HG03045 (cell line): Measurements from ENCODE around the gene CAPN9.
"Not testable (repeated sequence)": the region's sequence is repeated elsewhere in the genome, so short reads cannot be mapped to it uniquely, and the experiment has no call there.

ENCODE experiments used
- ATAC-seq: cut with Tn5 transposase; IDR thresholded peaks from one replicate; pipeline ENCODE4 v1.9.1; 2021; ENCODE audit warnings: mild to moderate bottlenecking, moderate library complexity; ENCODE audit not compliant: unreplicated experiment

CAPN9 gene

GRCh38 chr1:230767859-230768612 lies 20.8 kb downstream of the CAPN9 start:
- ATAC-seq = not testable (repeated sequence)

GRCh38 chr1:230768903-230769570 lies 21.8 kb downstream of the CAPN9 start:
- no peak for ATAC-seq

DNA sequence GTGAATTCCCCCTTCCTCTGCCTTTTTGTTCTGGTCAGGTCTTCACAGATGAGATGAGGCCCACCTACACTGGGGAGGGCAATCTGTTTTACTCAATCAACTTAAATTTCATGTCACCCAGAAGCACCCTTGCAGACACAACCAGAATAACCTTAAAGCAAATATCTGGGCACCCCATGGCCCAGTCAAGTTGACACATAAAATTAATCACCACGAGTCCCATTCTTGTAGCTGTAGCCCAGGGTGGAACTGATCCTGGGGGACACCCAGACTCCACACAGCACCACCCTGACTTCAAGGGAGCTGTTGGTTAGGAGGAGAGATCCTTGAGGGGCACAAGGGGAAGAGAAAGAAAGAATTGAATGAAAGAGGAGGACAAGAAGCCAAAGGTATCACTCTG lies 23.1 kb downstream of the CAPN9 start:
- no peak for ATAC-seq

DNA sequence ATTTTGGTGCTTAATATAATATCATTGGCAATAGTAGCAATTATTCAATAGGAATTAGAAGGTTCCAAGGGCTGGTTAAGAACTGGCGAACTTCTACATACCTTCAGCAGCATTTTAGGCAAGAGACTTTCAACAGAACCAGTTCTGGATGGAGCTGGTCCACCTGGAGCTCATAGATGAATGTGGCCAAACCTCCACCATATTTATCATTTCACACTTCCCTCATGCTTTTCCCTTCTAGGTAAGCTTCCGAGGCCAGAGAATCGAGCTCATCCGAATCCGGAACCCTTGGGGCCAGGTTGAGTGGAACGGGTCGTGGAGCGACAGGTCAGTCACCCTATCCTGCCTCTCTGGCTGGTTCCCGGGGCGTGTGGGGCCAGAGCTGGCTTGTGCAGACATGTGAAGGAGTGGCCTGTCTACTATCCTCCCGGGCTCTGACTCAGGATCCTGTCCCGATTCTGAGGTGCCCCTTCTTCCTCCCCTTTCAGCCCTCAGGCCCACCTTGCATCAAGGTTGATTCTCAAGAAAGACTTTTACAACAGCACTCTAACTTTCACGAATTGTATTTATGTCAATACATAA lies 24.7 kb downstream of the CAPN9 start:
- ATAC-seq = no peak

DNA sequence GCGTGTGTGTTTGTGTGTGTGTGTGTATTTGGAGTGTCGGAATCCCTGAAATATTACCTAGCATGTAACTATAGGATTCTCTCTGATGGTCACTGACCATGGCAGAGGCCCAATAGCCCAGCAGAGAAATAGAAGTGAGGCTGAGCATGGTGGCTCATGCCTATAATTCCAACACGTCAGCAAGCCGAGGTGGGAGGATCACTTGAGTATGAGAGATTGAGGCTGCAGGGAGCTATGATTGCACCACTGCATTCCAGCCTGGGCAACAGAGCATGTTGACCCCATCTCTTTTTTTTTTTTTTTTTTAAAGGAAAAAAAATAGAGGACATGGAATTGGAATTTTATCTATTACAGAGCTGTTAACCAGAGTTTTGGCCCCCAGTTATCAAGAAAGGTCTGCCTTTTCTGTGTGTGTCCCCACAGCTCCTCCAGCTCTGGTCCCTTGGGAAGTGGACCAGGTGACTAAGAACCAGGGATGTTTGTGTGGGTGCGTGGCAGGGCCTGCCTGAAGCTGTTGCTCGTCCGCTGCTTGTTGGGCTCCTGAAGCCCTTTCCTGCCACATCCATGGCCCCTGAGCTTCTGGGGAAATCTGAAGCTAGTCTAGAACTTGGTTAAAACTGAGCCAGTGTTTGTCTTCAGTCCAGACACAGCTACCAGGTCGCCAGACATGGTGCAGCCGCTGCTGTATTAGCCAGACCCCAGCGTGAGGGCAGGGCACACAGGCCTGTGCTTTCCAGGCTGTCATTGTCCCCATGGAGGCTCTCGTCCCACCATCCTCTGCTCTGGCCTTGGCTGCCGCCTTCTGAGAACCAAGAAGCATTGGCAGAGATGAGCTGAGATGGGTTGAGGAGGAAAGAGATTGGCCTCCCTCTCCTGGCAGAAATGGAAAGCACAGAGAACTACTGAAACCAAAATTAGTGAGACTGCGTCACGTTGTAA lies 25.5 kb downstream of the CAPN9 start:
- ATAC-seq = no peak

GRCh38 chr1:230773396-230774033 lies 26.3 kb downstream of the CAPN9 start:
- no peak for ATAC-seq

DNA sequence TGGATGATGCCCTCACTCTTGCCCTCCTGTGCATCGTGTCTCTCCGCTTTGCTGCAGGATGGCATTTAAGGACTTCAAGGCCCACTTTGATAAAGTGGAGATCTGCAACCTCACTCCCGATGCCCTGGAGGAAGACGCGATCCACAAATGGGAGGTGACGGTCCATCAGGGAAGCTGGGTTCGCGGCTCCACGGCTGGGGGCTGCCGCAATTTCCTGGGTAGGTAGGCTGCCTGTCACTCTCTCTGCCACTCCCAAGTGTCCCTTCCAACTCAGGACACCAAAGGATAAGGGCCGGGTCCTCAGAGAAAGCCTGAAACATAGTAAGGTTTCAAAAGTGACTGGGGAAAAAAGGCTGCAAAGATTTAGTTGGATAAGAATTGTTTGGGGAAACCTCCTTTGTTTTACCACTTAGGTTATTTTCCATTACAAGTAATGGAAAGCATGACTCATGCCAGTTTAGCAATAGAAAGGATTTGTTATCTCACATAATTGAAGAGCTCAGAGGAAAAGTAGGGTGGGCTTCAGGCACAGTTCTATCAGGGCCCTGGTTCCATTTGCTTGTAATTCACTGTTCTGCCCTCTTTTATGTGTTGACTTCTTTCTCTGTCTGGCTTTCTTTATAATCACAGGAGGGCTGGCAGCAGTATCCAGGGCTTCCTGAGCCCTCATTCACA lies 31.9 kb downstream of the CAPN9 start:
- no peak for ATAC-seq

GRCh38 chr1:230781131-230781530 lies 33.9 kb downstream of the CAPN9 start:
- ATAC-seq = no peak

GRCh38 chr1:230781594-230781993 lies 34.4 kb downstream of the CAPN9 start:
- ATAC-seq = no peak

DNA sequence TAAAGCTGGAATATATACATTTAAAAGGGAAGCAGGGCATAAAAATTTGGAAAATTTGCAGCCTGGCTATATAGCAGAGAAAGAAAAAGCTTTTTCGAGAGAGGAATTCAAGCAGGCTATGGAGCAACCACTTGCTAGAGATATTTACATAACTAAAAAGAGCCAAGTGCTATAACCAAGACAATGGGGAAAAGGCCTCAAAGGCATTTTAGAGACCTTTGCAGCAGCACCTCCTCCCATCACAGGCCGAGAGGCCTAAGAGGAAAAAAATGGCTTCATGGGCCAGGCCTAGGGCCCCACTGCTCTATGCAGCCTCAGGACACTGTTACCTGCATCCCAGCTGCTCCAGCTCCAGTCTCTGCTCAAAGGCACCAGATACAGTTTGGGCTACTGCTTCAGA lies 37.0 kb downstream of the CAPN9 start:
- ATAC-seq = no peak

DNA sequence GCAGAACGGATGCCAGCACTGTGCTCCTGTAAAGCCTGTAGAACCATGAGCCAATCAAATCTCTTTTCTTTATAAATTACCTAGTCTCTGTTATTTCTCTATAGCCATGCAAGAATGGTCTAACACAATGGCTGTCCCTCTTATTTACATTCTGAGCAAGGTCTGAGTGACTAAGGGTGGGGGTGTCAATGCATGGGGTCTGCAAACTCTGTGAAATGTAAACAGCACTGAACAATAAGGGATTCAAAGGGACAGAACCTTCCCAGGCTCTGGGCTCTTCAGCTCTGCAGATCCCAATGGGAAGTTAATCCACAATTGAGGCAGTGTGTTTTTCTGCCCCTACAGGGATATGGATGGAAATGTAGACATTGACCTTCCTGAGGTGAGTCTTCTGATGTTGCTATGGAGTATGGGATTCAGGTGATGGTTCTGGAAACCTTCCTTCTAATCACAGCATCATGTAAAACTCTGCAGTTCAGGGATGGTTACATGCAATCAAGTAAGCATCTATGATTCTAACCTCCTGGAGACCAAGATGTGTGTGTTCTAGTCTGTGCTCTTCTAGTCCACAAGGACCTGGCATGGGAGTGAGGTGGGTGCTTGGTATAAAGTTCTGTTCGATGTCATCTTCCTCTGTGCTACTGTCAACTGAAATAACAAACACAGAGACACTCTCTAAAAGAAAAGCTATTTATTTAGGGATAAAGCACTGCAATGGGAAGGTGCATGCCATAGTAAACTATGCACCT lies 38.6 kb downstream of the CAPN9 start:
- no peak for ATAC-seq

- no peak for ATAC-seq
Measured at GRCh38 chr1:230786385-230786753, 39.2 kb downstream of the CAPN9 start.

DNA sequence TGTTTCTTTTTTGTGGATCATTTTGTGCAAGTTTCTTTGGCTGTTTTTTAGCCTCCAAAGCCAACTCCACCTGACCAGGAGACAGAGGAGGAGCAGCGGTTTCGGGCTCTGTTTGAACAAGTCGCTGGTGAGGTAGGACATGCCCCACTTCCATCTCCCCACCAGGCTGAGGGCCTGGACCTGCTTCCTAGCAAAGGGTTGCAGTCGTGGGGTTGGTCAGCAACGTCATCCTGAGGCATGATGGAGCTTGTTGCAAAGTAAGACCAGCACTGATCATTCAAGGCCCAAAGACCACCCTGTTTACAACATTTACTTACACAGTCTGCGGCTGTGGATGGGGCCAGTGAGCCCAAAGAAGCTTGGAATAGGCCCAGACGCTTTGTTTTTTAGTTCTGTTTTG lies 40.3 kb downstream of the CAPN9 start:
- ATAC-seq = no peak

DNA sequence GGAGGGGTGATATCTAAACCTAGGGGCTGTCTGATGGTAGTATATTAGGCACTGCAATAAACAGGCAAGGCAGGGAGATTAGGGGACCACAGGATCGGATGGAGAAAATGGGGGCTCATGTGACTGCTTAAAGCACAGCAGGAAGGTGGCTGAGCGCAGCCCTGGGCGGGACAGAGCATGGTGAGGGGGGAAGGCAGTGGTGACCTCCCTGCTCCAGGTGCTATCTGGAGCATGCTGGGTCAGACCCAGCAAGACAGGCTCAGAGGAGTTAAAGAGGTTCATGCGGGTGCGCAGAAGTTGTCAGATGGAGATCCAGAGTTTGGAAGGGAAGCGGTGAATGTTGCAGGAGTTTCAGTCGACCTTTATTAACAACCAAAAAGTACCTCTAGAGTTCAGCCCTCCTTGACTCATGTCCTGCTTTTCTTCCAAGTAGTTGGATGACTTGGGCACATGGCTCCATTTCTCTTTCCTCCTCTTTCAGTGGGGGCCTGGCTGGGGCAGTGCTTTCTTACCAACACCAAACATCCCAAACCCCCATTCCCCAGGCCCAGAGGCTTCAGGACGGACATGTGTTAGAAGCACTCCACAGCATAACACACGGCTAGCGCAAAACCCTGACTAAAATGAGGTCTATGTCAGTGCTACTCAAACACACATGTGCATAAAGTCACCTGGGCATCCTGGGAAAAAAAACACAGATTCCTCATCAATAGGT lies 41.5 kb downstream of the CAPN9 start:
- no peak for ATAC-seq

DNA sequence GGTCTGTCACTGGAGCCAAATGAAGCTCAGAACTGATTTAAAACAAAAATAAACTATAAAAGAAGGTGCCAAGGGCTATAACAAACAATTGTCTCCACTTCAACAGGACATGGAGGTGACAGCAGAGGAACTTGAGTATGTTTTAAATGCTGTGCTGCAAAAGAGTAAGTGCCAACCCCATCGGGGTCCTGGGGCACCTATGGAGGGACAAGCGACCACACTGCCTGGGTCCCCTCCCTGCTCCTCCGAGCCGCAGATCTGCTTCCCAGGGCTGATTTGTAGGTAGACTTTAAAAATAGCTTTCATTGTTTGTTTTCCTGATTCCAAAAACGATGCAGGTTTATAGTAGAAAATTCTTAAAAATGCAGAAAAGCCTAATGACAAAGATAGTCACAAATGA lies 42.8 kb downstream of the CAPN9 start:
- no peak for ATAC-seq

GRCh38 chr1:230791986-230792564 lies 44.9 kb downstream of the CAPN9 start:
- ATAC-seq = no peak

GRCh38 chr1:230792691-230793462 lies 45.7 kb downstream of the CAPN9 start:
- ATAC-seq = no peak

DNA sequence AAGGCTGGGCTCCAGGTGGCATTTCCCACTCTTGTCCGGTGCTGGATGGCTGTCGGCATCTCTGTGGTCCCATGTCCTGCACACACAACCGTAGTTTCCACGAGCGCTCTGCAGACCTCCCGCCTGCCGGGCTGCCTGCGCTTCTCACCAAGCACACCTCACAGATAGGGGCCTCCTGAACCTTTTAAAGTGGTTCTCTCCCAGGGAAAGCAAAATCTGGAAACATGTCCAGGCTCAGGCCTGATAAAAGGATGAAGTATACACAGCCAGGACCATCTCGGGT lies 46.2 kb downstream of the CAPN9 start:
- no peak for ATAC-seq
